Subcutaneous abdominal adipose tissue (tissue), 5 donors: Measurements from ENCODE around the gene ASPDH.

Experiments used
- H3K27ac ChIP-seq: one replicate; pipeline ENCODE4 v1.7.0; 2013; ENCODE audit warnings: low read depth, mild to moderate bottlenecking, inconsistent platforms, low read length, moderate library complexity
- H3K27me3 ChIP-seq, 5 donors: one replicate each; pipeline ENCODE4 v1.7.0; 2013; ENCODE audit warnings: low read length in 5 of 5, inconsistent platforms in 1 of 5; ENCODE audit not compliant: control insufficient read depth in 5 of 5, insufficient read depth in 4 of 5
- H3K36me3 ChIP-seq, 5 donors: one replicate each; pipeline ENCODE4 v1.7.0; 2013; ENCODE audit warnings: low read length in 5 of 5; ENCODE audit not compliant: control insufficient read depth in 5 of 5, insufficient read depth in 5 of 5
- H3K4me1 ChIP-seq, 5 donors: one replicate each; pipeline ENCODE4 v1.7.0; 2013; ENCODE audit warnings: low read length in 5 of 5, mild to moderate bottlenecking in 3 of 5, moderate library complexity in 1 of 5; ENCODE audit not compliant: control insufficient read depth in 5 of 5, insufficient read depth in 5 of 5
- H3K4me3 ChIP-seq, 5 donors: one replicate each; pipeline ENCODE4 v1.7.0; 2013; ENCODE audit warnings: low read length in 5 of 5, low read depth in 1 of 5
- H3K9ac ChIP-seq, 5 donors: one replicate each; pipeline ENCODE4 v1.7.0; 2013; ENCODE audit warnings: low read length in 5 of 5, mild to moderate bottlenecking in 4 of 5, moderate library complexity in 3 of 5
- H3K9me3 ChIP-seq, 5 donors: one replicate each; pipeline ENCODE4 v1.7.0; 2013; ENCODE audit warnings: low read length in 5 of 5; ENCODE audit not compliant: control insufficient read depth in 5 of 5
- donor health status: healthy.
- donor health status: healthy.
- donor health status: healthy.
- donor health status: healthy.
- donor health status: healthy.

ASPDH gene

GRCh38 chr19:50490411-50490811 is 23.3 kb downstream of the ASPDH start:
- H3K27me3 ChIP-seq: peaks cover 14 to 52% (median 30%) of the 10 kb centered on the region in 5 donors
- peaks cover 0 to under 1% (median 0%) of the 10 kb centered on the region in 5 donors for H3K36me3 ChIP-seq
- peaks cover 0 to 3% (median 0%) of the 10 kb centered on the region in 5 donors for H3K9me3 ChIP-seq
- no peak overlapping the region for H3K27ac ChIP-seq
- no peak overlapping the region for H3K4me3 ChIP-seq
- no peak overlapping the region for H3K9ac ChIP-seq
- peaks cover 0 to 14% (median 4%) of the 10 kb centered on the region in 5 donors for H3K4me1 ChIP-seq

- H3K27ac ChIP-seq: no peak overlapping the region
Observed at GRCh38 chr19:50489461-50490011, 24.2 kb downstream of the ASPDH start.

GRCh38 chr19:50488389-50489194 is 25.1 kb downstream of the ASPDH start:
- Histone ChIP-seq H3K36me3 (peaks cover 0 to 10% (median 0%) of the 10 kb centered on the region in 5 donors), H3K27ac (no peak overlapping the region), H3K9me3 (peaks cover 0 to 3% (median 0%) of the 10 kb centered on the region in 5 donors), H3K4me1 (peaks cover 0 to 14% (median 4%) of the 10 kb centered on the region in 5 donors), H3K27me3 (peaks cover 14 to 43% (median 27%) of the 10 kb centered on the region in 5 donors), H3K4me3 (no peak overlapping the region), H3K9ac (no peak overlapping the region)

More at GRCh38 chr19:50489461-50490011, 24.2 kb downstream of the ASPDH start:
- Histone ChIP-seq H3K9me3 (peaks cover 0 to 3% (median 0%) of the 10 kb centered on the region in 5 donors), H3K4me3 (no peak overlapping the region), H3K36me3 (peaks cover 0 to 6% (median 0%) of the 10 kb centered on the region in 5 donors), H3K4me1 (peaks cover 0 to 14% (median 4%) of the 10 kb centered on the region in 5 donors), H3K27me3 (peaks cover 14 to 44% (median 29%) of the 10 kb centered on the region in 5 donors), H3K9ac (no peak overlapping the region)

DNA sequence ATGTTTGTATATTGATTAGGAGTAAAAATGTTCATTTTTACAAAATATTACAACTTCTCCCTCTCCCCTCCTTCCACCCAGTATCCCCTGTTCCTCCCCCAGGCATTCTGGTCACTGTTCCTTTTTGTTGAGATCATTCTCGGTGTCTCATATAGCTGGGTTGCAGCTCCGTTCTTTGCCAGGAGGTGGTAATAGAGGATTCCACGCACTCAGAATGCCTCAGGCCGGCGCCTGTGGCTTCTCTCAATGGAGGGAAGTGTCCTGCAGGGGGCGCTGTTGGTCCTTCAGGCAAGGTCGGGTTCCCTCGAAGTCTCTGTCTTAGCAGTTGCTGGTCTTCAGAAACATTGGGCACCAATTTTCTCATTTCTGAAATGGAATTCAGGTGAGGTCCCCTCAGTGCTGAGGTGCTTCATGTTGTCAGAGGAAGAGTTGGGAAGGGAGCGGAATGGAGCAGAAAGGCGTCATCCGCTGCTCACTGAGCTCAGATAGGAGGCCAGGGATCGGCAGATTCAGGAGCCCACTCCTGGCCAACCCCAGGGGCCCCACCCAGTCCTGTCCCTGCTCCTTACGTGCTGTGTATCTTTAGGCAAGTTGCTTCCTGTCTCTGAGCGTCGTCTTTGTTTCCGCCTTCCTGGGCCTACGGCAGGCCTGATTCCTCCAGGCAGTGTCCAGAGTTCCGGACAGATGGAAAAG is 26.7 kb downstream of the ASPDH start:
- peaks cover 0 to 3% (median 0%) of the 10 kb centered on the region in 5 donors for H3K9me3 ChIP-seq
- H3K27ac ChIP-seq: no peak overlapping the region

DNA sequence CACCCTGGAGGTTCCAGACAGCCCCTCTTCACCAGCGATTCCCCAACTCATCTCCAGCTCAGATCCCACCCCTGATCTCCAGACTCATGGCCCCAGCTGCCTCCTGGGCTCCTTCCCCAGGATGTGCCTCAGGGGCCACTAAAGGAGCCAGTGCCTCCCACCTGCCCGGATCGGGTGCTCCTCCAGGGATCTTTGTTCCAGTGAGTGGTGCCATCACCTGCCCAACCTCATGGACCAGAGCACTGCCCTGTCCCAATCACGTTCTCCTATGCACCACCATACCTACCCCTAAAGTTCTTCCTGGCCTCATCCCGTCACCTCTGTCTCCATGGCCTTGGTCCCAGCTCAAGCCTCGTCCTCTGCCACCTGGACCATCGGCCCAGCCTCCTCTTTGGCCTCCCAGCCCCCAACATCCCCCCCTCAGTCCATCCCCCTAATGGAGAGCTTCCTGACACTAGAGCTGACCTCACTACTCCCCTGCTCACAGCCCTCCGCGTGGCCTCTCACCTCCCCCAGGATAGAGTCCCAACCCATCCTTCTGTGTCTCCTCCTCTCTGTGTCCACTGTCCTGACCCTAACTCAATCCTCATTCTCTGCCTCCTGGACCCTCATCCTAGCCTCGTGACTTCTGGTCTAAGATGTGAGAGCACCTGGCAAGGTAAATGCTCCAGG is 28.3 kb downstream of the ASPDH start:
- H3K27ac ChIP-seq: no peak overlapping the region

More for the DNA sequence above, 26.7 kb downstream of the ASPDH start:
- Histone ChIP-seq H3K4me1 (peaks cover 0 to 9% (median 4%) of the 10 kb centered on the region in 5 donors), H3K27me3 (peaks cover 14 to 38% (median 23%) of the 10 kb centered on the region in 5 donors), H3K4me3 (no peak overlapping the region), H3K36me3 (peaks cover 0 to 25% (median 14%) of the 10 kb centered on the region in 5 donors), H3K9ac (no peak overlapping the region)

GRCh38 chr19:50482916-50483315 is 30.8 kb downstream of the ASPDH start:
- Histone ChIP-seq H3K4me1 (peaks cover 0 to 5% (median under 1%) of the 10 kb centered on the region in 5 donors), H3K27me3 (peaks cover 4 to 12% (median 10%) of the 10 kb centered on the region in 5 donors), H3K9ac (peak overlapping the region in 1 of 5 donors; percentile 28), H3K4me3 (no peak overlapping the region), H3K27ac (no peak overlapping the region), H3K9me3 (no peaks in the 10 kb centered on the region), H3K36me3 (peaks cover 0 to 56% (median 50%) of the 10 kb centered on the region in 5 donors)

More for the DNA sequence above, 28.3 kb downstream of the ASPDH start:
- H3K9me3 ChIP-seq: peaks cover 0 to 1% (median 0%) of the 10 kb centered on the region in 5 donors
- no peak overlapping the region for H3K9ac ChIP-seq
- peaks cover 7 to 26% (median 19%) of the 10 kb centered on the region in 5 donors for H3K27me3 ChIP-seq
- H3K36me3 ChIP-seq: peaks cover 0 to 41% (median 29%) of the 10 kb centered on the region in 5 donors
- no peak overlapping the region for H3K4me3 ChIP-seq
- H3K4me1 ChIP-seq: peaks cover 0 to 7% (median 0%) of the 10 kb centered on the region in 5 donors

DNA sequence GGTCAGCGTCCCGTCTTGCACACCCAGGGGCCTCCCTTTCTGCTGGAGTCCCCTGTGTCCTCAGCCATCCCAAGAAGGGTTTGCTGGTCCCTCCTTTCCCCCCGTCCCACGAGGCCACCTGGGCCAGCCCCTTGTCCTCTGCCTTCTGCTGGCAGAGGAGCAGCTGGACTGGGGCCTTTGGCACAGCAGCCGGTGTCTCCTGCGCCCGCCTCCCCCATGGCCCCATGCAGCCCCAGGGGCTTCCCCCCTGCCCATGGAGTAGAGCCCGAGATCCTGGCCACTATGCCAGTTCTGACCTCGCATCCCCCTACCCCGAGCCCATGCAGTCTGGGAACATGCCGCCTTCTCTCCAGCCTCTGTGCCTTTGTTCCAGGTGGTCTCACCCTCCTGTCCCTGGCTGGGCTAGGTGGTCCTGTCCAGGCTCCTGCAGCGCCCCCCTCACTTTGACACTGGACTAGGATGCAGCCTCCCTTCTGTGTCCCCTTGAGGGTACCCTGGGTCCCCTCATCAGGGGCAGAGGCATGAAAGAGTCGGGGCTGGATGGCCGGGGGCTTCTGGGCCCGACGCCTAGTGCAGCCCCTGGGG is 31.4 kb downstream of the ASPDH start:
- no peak overlapping the region for H3K9ac ChIP-seq
- H3K27ac ChIP-seq: no peak overlapping the region
- no peak overlapping the region for H3K4me3 ChIP-seq
- peaks cover 2 to 10% (median 6%) of the 10 kb centered on the region in 5 donors for H3K4me1 ChIP-seq
- peaks cover 0 to 8% (median 6%) of the 10 kb centered on the region in 5 donors for H3K27me3 ChIP-seq
- H3K9me3 ChIP-seq: no peaks in the 10 kb centered on the region
- peaks cover 0 to 56% (median 50%) of the 10 kb centered on the region in 5 donors for H3K36me3 ChIP-seq

DNA sequence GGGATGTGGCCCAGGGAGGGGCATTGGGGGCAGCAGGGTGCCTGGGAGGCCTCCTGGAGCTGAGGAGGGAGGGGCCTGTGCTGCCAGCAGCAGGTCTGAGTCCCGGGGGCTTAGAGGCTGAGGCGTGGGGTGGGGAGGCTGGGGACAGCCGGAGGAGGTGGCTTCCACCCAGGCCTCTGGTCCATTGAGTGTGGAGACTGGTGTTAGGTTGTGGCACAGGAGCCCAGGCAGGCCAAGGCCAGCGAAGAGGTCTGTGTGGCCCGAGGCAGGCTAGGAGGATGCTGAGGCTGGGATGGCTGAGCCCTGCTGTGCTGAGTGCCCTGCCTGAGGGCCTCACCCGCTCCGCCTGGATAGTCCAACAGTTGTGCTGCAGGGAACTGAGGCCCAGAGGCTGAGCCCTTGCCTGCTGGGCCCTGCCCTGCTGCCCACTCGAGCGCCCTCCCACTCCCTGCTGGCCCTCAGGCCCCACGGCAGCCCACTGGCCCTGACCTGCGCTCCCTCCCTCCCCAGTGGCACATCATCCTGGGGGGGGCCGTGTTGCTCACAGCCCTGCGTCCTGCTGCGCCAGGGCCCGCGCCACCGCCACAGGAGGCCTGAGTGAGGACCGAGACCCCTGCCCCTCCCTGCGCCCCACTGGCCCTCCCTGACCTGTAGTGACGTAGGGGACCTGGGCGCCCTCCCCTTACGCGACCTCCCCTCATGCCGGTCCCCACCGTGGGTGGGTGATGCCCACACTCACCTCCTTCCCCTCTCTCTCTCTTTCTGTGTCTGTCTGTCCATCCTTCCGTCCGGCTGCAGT is 32.2 kb downstream of the ASPDH start:
- peaks cover 0 to 56% (median 50%) of the 10 kb centered on the region in 5 donors for H3K36me3 ChIP-seq
- H3K9ac ChIP-seq: no peak overlapping the region
- no peak overlapping the region for H3K4me3 ChIP-seq
- no peak overlapping the region for H3K27ac ChIP-seq
- no peaks in the 10 kb centered on the region for H3K27me3 ChIP-seq
- H3K9me3 ChIP-seq: no peaks in the 10 kb centered on the region
- peaks cover 3 to 18% (median 14%) of the 10 kb centered on the region in 5 donors for H3K4me1 ChIP-seq
